GM06990 (cell line): Measurements from ENCODE around the gene CMC1.

Source experiments
- DNase-seq: peaks from one replicate; pipeline ENCODE4 v3.0.0-alpha.2; 2011; ENCODE audit not compliant: insufficient read length; ENCODE audit errors: extremely low read depth
- H3K27me3 ChIP-seq: replicated peaks from 2 replicates; pipeline ENCODE4 v1.6.0; 2011; ENCODE audit warnings: low read length; ENCODE audit not compliant: control insufficient read depth, insufficient read depth
- H3K36me3 ChIP-seq: 2 replicates; pipeline ENCODE4 v1.5.1; 2011; ENCODE audit warnings: low read length; ENCODE audit not compliant: control insufficient read depth, insufficient read depth
- H3K4me3 ChIP-seq: replicated peaks from 2 replicates; pipeline ENCODE4 v1.5.1; 2011; ENCODE audit warnings: low read depth, mild to moderate bottlenecking, control low read depth, low read length
- CTCF ChIP-seq: IDR thresholded peaks from 2 replicates; pipeline ENCODE4 v1.5.1; 2011; ENCODE audit warnings: low read length, control low read depth, mild to moderate bottlenecking, inconsistent platforms; ENCODE audit not compliant: insufficient read depth, poor library complexity, severe bottlenecking

CMC1 gene

GRCh38 chr3:28250999-28251398 is 9.6 kb downstream of the CMC1 start:
- no peak for TF ChIP-seq CTCF
- Histone ChIP-seq H3K27me3 (no peaks in the 10 kb centered on the region), H3K4me3 (no peak overlapping the region), H3K36me3 (no peaks in the 10 kb centered on the region; the same call in 1 of the 2 replicates)
- no peak for DNase-seq

- no peak for TF ChIP-seq CTCF
- Histone ChIP-seq H3K4me3 (no peak overlapping the region), H3K36me3 (no peaks in the 10 kb centered on the region; the same call in 1 of the 2 replicates), H3K27me3 (no peaks in the 10 kb centered on the region)
- no peak for DNase-seq
These were observed 10.6 kb downstream of the CMC1 start for GRCh38 chr3:28252001-28252431.

GRCh38 chr3:28253040-28253715 is 11.8 kb downstream of the CMC1 start:
- no peak for DNase-seq
- TF ChIP-seq CTCF, result no peak
- no peaks in the 10 kb centered on the region for H3K27me3 ChIP-seq
- H3K36me3 ChIP-seq, result no peaks in the 10 kb centered on the region; the same call in 1 of the 2 replicates
- no peak overlapping the region for H3K4me3 ChIP-seq

- Histone ChIP-seq H3K27me3 (no peaks in the 10 kb centered on the region), H3K36me3 (no peaks in the 10 kb centered on the region; the same call in 1 of the 2 replicates), H3K4me3 (no peak overlapping the region)
- no peak for DNase-seq
- TF ChIP-seq CTCF, result no peak
These were observed 20.6 kb downstream of the CMC1 start for GRCh38 chr3:28262001-28262400.

- Histone ChIP-seq H3K4me3 (no peak overlapping the region), H3K36me3 (no peaks in the 10 kb centered on the region; the same call in none of the 2 replicates), H3K27me3 (no peaks in the 10 kb centered on the region)
- no peak for TF ChIP-seq CTCF
- no peak for DNase-seq
These were observed 24.2 kb downstream of the CMC1 start for GRCh38 chr3:28265641-28266040.
